Measurements from ENCODE around the gene TKT. TPM values are rescaled to one million over a fixed set of nuclear protein-coding genes. Genes with fewer than 3 reads are reported as not detected.

The TKT gene
- total and polyA plus RNA-seq, 2 of the 8 experiments (the other 6 are each of a cell fraction or from before 2014, with no cell fraction given), result 418 to 986 TPM

GRCh38 chr3:53188136-53188685, 67.6 kb downstream of the TKT start (continued):
- TF ChIP-seq, protein P1, sequence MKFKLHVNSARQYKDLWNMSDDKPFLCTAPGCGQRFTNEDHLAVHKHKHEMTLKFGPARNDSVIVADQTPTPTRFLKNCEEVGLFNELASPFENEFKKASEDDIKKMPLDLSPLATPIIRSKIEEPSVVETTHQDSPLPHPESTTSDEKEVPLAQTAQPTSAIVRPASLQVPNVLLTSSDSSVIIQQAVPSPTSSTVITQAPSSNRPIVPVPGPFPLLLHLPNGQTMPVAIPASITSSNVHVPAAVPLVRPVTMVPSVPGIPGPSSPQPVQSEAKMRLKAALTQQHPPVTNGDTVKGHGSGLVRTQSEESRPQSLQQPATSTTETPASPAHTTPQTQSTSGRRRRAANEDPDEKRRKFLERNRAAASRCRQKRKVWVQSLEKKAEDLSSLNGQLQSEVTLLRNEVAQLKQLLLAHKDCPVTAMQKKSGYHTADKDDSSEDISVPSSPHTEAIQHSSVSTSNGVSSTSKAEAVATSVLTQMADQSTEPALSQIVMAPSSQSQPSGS (IDR thresholded peaks at IDR 0.05; ENCODE audit: low read length), result no peak
- no peak for TF ChIP-seq USF2 (IDR thresholded peaks at IDR 0.05; ENCODE audit: low read length)

Measured in H1 (cell line).